Measurements from ENCODE around the gene ADGRL3.
"Not testable (repeated sequence)": the region's sequence is repeated elsewhere in the genome, so short reads cannot be mapped to it uniquely, and the experiment has no call there.

Gene ADGRL3

DNA sequence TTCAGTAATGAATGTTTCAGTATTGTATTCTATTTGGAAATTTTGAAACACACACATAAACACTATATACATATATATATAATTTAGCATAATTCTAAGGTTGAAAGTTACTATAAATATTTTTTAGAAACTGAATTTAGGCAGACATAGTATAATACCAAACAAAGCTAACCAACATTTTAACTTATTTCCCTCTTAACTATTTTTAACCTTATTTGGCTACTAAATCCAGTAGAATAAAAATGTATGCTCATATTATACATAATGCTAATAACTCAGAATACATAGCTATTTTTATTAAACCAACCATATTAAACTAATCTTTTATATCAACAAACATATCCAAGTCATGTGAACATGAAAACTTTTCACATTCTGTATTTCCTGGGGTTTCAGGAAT, 563.6 kb downstream of the ADGRL3 start:
- DNase-seq, result no peak

- DNase-seq, result not testable (repeated sequence)
These were observed 564.0 kb downstream of the ADGRL3 start for GRCh38 chr4:61764090-61764489.

DNA sequence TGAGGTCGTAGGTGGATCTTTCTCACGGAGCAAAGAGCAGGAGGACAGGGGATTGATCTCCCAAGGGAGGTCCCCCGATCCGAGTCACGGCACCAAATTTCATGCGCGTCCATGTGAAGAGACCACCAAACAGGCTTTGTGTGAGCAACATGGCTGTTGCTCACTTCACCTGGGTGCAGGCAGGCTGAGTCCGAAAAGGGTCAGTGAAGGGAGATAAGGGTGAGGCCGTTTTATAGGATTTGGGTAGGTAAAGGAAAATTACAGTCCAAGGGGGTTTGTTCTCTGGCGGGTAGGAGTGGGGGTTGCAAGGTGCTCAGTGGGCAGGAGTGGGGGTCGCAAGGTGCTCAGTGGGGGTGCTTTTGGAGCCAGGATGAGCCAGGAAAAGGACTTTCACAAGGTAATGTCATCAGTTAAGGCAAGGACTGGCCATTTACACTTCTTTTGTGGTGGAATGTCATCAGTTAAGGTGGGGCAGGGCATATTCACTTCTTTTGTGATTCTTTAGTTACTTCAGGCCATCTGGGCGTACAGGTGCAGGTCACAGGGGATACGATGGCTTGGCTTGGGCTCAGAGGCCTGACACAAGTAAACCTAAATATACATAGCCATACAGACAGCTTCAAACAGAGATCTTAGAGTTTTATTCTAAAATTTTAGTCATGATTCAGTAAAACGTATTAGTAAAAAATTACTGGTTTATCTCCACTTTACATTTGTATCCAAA, 569.5 kb downstream of the ADGRL3 start:
- DNase-seq, result not testable (repeated sequence)

DNA sequence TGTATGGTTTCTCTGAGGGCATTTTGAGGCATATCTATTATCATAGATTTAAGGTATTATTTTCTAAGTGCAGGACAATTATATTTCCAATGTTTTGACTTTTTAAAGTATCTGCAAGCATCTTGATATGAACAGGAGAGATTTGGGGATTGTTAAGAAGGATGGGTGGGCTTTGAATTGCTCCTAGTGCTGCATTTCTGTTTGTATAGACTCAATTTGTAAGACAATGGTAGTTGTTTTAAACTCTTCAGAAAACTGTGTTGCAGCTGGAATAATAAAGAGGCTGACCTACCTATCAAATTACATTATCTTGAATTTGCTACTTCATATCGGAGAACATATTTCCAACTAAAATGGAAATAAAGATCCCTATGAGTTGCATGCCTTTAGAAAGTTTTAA, 570.3 kb downstream of the ADGRL3 start:
- no peak for DNase-seq

DNA sequence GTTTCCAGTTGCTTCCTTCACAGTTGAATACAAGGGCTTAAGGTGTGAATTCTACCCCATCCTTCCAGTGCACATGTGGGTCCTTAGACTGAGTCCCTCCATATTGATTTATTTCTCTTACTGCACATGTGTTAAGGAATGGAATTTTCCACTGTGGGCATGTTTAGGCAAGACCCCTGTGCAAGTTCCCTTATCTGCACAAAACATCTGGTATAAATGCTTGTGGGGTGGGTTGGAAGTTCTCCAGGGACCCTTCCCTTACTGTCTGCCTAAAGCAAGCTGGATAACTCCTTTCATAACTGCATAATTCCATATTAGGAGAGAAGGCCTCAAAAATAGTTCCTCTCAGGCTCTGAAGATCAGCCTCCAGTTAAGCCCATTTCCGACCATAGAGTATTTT, 570.9 kb downstream of the ADGRL3 start:
- DNase-seq, result no peak

- DNase-seq, result no peak
These were observed 572.0 kb downstream of the ADGRL3 start for GRCh38 chr4:61772126-61772525.

GRCh38 chr4:61773655-61774245, 573.6 kb downstream of the ADGRL3 start:
- no peak for DNase-seq

DNA sequence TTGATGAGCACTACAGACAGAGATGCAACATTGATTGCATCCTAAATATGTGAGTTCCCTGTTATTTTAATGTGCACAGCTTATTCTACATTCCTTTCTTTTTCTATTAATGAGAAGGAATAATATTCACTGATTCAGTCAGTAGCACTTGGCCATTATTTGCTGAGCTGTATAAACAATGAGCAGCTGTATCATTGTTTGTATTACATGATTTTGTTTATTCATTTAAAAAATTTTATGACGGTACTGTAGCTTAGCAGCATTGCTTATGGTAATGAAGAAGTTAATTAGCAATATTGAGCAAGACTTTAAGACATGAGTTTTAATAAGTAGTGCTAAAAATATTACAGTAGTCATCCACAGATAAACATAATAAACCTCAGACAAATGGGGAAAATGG, 582.0 kb downstream of the ADGRL3 start:
- no peak for DNase-seq

- DNase-seq, result no peak
These were observed 582.9 kb downstream of the ADGRL3 start for GRCh38 chr4:61783050-61783449.

- no peak for DNase-seq
These were observed 585.6 kb downstream of the ADGRL3 start for GRCh38 chr4:61785761-61786160.

DNA sequence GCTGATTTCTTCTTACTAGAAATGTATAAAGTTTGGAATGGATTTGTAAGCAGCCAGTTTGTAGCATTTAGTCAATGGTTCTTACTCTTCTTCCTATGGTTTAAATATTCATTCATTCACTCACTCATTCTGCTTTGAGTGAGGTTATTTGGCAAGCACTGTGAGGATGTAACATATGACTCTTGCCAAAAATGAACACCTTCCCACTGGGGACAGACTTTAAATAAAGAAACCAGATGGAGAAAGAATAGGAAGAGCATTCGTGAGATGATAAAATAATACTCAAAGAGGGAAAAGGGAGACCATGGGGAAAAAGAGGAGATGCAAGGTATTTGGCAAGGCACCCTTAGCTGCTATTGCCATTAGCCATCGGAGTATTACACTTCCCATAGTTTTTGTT, 586.1 kb downstream of the ADGRL3 start:
- DNase-seq, result no peak

DNA sequence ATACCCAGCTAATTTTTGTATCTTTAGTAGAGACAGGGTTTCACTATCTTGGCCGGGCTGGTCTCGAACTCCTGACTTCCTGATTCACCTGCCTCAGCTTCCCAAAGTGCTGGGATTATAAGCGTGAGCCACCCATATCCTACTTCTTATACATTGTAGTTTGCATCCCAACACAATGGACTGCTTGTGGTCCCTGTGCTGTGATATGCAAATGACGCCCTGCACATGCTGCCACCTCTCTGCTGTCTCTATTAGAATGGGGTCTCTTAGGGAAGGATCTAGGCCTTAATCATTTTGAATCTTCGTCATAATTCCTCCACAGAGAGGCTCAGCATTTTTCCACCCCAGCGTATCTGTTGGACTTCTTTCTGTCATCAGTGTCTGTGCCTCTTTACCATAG, 595.9 kb downstream of the ADGRL3 start:
- DNase-seq, result no peak

GRCh38 chr4:61799794-61800193, 599.7 kb downstream of the ADGRL3 start:
- DNase-seq, result no peak

- no peak for DNase-seq
These were observed 605.1 kb downstream of the ADGRL3 start for GRCh38 chr4:61805227-61805626.

DNA sequence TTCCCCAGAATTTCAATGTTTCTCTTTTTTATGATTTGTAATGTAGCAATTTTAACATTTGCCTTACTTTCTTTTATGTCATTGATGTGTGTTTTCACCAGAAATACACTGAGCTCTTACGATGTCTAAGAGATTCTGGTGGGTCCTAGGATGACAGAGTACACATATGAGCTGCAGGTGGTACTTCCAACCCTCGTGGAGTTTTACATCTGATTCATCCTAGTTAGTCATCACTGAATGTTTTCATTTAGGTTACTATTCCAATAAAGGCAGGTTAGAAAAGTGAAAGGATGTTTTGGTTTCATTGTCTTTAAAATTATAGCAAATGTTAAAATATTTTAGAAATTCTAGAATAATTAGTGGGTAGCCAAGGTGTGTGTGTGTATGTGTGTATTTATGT, 605.9 kb downstream of the ADGRL3 start:
- no peak for DNase-seq

DNA sequence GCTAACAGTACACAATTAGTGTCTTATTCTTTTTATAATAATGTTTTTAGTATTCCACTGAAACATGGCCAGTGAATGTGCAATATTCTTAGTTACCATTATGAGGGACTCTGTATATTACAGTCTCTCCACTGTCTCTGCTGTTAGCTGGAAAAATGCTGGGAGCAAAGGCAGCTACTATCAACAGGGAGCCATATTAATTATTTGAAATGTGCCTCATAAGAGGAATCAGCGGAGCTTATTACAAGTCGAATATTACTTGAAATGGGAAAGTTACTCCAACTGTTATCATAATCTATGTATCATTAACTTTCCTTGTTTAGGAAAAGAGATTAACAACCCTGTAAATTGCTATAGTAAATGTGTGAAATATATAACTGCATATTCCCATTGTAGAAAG, 612.0 kb downstream of the ADGRL3 start:
- no peak for DNase-seq

- no peak for DNase-seq
These were observed 616.9 kb downstream of the ADGRL3 start for GRCh38 chr4:61817071-61817470.

DNA sequence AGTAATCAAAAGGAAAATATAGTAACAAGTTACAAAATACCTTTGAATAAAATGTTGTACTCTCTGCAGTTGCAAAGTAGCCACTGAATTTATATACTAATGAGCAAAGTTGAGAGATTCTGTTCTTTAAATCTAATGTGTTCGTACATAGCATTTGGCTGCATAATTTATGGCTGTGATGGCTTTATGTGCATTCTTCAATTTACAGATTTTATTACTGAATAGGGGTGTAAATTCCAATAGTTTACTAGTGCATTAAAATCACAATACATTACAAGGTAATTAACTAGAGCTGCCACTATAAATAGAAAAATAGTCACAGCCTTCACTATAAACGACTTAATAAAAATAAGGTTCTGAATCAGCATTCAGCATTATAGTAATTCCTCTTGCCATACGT, 620.0 kb downstream of the ADGRL3 start:
- no peak for DNase-seq

GRCh38 chr4:61824454-61824853, 624.3 kb downstream of the ADGRL3 start:
- DNase-seq, result no peak

DNA sequence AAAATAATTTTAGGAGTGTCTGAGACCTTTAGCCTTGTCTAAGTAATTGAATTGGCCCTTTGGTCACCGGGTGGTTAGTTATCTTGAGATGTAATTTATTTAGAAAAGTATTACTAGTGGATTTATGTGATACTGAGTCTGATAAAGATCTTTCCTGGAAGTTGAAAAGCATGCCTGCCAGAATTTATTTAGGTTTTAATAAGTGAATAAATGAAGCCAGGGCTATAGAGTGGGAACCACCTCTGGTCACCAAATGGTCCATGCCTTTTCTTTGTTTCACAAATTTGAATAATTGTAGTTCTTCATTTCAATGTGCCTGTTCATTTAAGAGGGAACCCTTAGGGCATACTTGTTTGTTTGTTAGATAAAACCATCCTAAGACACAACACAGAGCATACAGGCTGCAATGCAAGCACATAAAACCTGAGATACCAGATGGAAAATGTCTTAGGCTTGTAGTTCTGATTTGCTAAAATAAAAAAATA, 627.8 kb downstream of the ADGRL3 start:
- DNase-seq, result no peak

DNA sequence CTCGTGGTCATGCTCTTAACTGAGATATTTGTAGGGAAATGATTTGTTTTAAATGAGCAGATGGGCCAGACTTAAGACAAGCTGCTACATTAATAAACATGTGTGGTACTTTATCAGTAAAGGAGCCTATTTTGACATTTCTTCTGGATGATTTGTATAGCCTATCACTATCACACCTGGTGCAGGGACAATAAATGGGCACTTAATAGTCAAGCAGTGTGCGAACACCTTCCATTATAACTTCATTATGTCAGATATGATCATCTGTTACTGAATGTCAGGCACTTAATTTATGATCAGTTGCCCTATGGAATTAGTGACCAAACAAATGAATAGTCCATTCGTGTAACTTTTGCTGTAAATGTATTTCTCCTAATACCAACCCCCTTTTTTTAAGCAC, 628.8 kb downstream of the ADGRL3 start:
- no peak for DNase-seq

DNA sequence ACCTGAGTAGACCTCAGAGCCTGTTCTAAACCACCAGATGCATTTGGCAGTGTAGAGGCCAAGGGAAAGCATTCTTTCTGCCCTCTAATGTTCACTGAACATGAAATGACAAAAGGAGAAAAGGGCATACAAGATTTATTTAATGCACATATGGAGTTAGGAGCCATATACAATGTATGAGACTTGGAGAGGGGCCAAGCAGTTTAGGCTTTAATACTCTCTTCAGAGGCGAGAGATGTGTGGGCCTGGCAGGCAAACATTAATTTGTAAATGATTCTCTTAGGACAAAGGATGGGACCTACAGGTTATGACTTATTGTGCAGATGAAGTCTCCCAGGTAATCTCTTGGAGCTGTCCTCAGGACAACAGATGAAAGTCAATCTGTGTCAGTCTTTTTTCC, 631.9 kb downstream of the ADGRL3 start:
- DNase-seq, result no peak

DNA sequence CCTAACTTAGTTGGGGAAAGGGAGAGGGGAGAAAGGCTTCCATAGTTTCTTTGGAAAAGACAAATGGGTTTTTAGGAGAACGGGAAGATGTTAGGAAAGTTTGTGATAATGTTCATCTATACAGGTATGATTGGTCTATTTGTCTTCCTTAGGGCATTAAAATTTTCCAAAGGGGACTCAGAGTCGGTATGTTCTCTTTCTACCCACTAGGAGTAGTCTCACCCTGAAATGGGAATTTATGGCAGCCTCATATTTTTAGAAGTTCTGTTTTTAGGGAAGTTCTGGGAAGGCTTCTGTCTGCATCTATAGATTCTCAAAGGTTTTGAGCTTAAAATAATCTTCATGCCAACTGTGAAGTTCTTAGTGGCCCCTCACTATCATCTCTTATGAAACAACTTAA, 637.3 kb downstream of the ADGRL3 start:
- no peak for DNase-seq

DNA sequence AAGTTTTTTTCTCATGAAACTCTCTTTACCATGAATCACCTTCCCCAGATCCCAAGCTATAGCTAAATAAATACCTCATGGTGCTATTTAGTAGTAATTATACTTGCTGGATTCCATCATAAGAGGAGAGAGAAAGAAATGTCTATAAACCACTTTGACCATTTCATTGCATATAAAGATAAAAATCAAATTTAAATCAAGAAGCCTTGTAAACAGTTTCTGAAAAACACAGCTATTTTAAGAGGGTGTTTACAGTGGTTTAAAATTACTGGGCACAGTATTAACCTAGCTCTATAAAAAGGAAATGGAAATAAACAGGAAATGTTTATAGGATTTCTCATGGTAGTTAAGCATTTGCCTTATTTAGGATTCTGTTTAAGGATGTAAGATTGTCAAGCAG, 637.9 kb downstream of the ADGRL3 start:
- DNase-seq, result no peak

- no peak for DNase-seq
These were observed 641.6 kb downstream of the ADGRL3 start for GRCh38 chr4:61841714-61842113.
